HG02970 (cell line): ENCODE measurements around the gene MTG2.

Experiments used
- ATAC-seq: cut with Tn5 transposase; IDR thresholded peaks from one replicate; pipeline ENCODE4 v1.9.1; 2021; ENCODE audit warnings: mild to moderate bottlenecking, moderate library complexity, moderate number of reproducible peaks; ENCODE audit not compliant: unreplicated experiment, low FRiP score

MTG2 gene, protein sequence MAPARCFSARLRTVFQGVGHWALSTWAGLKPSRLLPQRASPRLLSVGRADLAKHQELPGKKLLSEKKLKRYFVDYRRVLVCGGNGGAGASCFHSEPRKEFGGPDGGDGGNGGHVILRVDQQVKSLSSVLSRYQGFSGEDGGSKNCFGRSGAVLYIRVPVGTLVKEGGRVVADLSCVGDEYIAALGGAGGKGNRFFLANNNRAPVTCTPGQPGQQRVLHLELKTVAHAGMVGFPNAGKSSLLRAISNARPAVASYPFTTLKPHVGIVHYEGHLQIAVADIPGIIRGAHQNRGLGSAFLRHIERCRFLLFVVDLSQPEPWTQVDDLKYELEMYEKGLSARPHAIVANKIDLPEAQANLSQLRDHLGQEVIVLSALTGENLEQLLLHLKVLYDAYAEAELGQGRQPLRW

DNA sequence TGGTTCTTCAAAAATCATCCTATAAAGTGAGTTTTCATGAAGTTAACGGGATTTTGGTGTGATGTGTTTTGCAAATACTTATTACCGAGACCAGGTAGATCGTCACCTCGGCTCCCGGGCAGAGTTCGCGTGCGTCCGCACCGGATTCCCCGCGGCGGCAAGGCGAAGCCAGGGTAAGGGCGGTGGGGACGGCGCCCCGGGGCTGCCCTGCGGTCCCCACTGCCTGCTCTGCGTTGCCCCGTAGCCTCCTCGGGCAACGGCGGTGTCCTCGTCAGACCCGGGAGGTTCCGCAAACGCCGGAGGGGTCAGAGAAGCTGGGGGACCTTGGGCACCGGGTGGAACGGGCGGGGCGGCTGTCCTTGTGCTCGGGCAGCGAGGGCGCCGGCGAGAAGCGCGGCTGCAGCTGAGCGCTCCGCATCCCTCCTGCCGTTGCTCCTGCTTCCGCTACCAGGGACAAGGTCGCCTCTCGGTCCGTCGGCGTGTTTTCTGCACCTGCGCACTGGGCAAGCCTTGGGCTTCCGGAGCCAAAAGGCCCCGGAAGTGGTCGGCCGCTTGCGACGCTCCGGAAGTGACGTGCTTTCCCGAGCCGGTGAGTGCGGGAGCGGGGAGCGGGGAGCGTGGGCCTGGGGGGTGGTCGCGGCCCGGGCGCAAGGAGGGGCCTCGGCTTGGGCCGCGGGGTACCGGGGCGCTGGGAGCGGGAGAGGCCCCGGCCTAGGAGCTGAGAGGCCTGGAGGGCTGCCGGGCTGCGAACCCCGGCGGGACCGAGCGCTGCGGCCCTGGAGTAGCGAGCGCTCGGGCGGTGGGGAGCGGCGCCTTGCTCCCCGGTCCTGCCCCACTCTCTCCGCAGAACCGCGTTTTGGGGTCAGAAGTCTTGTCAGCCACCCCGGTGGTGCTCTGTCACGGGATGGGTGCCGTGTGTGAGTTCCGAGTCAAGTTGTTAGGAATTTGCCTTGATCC is at the start of gene MTG2:
Gene MTG2 (plus strand): TSS at position 560 of the 957 bp plus-strand sequence. CDS start 10,393 bp downstream, outside the sequence.
- ATAC-seq = peak; percentile 90

DNA sequence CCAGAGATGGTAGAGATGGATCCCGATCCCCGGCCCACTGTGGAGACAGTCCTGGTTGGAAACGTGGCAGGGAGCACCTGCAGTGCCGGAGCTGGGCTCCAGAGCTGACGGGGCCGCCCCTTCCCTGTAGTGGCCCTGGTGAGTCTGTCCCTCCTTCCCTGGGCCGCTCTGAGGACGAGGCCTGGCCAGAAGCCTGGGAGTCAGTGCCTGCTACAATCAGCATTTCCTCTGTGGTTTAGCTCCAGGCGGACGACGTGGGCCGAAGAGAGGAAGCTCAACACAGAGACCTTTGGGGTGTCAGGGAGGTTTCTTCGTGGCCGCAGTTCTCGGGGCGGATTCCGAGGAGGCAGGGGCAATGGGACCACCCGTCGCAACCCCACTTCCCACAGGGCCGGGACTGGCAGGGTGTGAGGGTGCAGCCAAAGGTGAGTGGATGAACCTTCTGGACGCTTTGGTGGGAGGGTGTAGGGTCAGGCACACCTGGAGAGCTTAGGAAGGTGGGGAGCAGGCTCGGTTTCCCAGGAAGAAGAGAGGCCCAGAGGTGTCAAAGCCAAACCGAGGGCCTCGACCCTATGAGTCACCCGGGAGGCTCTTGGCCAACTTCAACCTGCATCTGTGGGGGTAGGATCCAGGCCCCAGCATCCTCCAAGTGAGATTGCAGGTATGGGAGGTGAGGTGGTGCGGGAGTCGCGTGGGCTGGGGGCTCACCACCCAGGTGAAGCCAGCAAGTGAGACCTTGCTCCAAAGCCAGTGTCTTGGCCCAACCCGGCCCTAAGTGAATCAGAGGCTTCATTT is 49.6 kb upstream of the MTG2 start:
- no peak for ATAC-seq

DNA sequence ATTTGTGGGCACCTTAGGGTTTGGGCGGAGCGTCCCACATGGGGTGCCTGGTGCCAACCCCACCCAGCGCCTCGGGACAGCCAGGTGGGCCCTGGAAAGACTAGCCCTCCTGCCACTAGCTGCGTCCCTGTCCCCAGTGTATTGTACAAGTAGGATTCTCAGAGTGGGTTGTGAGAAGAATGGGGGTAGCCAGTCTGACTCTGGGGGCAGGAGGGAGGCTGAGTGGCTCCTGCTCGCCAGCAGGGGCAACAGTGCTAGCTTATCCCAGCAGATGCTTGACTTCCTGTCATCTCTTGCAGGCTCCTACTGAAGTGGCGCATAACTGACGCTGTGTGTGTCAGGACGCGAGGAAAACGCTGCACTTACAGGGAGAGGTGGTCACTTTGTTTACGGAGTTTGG is 49.0 kb upstream of the MTG2 start:
- ATAC-seq = no peak

DNA sequence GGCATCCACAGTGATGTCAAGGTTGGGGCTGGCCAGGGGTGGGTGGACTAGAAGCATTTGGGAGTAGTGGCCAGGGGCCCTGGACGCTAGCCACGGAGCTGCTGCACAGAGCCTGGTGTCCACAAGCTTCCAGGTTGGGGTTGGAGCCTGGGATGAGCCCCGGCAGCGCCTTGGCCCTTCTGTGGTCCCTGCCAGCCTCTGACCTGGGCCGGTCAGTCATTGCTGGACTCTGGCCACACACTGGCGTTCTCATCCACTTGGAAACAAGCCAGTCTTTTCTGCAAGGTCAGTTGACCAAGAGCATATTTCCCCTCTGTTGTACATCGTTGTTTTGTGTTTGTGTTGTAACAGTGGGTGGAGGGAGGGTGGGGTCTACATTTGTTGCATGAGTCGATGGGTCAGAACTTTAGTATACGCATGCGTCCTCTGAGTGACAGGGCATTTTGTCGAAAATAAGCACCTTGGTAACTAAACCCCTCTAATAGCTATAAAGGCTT is 48.0 kb upstream of the MTG2 start:
- ATAC-seq = no peak

DNA sequence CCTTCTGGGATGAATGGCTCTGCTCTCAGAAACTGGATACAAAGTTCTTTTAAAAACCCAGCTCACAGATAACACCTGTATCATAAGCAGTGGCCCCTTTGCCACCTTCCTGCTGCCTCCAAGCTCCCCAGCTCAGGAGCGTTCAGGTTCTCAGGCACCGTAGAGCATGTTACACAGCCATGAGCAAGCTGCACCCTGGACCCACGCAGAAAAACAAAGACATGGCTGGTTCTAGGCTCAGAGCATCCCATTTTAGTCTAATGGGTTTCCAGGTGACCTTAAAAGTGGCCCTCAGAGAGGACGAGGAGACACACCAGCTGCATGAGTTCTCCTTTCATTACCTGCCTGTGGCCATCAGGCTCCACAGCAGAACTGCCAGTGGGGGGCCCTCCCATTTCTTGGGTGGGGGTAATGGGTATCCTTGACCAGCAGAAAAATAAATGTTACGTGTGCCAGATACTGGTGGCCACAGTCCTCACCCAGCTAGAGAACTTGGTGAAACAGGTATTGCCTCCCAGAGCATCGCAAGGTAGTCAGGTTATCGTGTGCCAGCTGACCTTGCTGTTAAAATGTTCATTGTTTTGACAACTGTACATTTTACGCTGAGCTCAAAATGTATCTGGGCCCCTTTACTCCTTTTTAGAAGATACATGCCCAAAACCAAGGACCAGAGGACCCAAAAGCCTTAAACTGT is 47.1 kb upstream of the MTG2 start:
- no peak for ATAC-seq

DNA sequence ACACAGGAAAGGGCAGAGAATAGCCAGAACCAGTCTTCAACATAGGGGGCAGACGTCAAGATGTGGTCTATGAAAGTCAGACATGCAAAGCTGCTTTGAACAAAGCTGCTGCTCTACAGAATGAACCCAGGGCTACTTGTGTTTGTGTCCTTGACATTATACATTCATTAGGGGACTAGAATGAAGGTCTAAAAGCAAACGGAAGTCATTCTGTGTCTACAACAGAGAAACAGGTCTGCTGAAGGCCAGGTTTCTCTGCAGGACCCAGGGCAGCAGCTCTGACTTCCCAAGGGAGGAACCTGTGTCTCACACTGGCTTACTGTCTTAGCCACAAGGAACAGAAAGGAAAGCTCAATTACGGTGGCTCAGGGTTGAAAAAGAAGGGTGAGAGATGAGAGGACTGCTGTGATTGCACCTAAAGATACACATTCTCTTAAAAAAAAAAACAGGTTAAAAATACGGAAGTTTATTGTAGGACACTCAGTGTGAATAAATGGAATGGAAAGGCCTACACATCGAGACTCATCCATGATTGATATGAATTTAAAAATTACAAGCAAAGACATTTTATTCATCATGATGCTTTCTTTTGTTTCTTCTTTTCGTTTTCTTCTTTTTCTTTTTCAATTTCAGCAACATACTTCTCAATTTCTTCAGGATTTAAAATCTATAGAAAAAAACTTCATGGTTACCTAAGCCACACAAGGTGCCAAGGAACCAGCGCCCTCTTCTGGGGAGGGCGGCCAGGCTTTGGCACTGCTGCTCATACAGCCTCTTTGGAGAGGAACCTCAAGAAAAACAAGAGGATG is 46.3 kb upstream of the MTG2 start:
- no peak for ATAC-seq

DNA sequence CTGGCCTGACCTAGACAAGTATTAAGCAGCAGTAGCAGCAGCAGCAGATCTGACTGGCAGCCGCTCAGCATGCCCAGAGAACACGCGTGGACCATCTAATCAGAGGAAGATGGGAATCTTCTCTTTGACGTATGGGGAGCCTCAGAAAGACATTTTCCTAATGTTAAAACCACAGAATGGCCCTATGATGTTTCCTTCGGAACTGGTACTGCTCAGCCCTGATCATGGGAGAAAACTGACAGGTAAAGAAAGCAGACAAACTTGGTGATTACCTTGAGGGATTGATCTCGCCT is 45.8 kb upstream of the MTG2 start:
- no peak for ATAC-seq

DNA sequence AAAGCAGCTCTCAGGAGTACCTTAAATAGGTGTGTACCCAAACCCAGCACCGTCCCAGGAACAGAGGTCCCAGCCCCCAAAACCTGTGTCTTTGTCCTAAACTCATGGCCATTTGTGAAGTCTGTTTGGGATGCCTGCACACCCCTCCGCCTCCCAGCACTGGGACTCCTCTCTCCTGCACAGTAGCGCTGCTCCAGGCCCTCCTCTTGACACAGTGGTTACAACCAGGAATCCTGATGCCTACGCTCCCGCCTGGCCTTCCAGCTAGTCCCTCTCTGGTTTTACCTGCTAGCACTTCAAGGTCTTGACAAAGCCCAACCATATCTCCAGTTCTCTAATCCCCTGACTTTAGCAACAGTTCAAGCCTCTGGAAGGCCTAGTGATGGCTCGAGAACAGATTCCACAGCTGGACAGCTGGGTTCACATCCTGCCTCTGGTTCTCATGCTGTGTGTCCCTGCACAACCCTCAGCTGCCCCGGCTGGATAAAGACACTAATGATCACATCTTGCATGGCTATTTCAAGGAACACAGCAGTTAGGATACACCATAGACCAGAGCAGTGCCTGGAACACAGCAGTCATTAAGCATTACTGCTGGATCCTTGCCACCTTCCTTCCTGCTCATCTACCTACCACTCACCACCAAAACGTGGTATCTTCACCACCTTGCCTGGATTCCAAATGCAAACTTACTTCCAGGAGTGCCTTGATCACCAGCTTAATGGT is 45.2 kb upstream of the MTG2 start:
- no peak for ATAC-seq

DNA sequence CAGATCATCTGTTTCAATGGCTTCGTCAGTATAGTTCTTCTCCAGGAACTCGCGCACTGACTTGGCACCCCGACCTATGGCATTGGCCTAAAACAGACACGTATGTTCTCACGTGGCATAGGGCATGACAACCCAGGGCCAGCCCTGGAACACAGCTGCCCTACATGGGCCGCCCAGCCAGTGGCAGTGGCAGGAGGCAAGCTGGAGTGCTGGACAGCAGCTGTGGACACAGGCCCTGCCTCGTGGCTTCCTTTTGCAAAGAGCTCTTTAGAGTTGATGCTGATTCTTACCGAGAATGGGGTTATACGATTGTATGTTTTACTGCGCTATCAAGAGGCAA is 44.7 kb upstream of the MTG2 start:
- no peak for ATAC-seq

DNA sequence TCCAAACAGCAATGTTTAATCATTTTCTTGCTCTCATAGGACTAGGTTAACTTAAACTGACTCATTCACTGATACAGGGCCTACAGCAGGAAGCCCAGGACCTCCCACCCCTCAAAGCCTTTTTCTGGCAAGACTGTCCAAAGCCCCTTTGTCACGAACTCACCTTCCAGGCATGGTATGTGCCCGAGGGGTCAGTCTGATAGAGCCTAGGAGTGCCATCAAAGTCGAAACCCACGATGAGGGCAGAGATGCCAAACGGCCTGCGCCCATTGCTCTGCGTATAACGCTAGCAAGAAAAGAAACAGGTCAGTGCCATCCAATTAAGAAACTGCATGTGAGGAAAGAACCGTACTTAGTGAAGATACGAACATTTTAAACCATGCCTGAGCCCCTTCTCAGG is 43.9 kb upstream of the MTG2 start:
- no peak for ATAC-seq

DNA sequence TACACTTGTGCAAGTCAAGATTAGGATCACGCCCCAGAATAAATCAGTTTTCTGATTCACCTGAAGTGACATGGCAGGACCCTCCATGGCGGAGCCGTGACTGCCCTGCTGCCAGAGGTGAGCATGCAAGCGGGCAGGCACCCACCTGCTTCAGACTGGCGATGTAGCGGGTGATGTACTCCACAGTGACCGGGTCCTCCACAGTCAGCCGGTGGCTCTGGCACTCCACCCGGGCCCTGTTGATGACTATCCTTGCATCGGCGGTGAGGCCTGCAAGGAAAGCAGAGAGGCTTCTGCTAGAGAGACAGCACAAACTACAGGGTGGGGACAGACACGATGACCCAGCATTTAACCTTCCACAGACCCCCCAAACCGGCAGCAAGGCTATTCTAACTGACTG is 43.2 kb upstream of the MTG2 start:
- ATAC-seq = no peak

DNA sequence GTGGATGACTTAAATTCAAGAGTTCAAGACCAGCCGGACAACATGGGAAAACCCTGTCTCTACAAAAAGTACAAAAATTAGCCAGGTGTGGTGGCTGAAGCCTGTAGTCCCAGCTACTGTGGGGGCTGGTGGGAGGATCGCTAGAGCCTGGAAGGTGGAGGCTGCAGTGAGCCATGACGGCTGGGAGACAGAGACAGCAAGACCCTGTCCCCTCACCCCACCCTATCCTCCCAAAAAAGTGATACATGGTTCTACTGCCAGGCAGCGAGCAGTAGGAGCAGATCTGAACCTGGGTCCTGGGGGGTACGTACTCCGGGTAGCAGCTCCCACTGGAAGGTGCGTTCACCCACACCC is 41.8 kb upstream of the MTG2 start:
- ATAC-seq = no peak

DNA sequence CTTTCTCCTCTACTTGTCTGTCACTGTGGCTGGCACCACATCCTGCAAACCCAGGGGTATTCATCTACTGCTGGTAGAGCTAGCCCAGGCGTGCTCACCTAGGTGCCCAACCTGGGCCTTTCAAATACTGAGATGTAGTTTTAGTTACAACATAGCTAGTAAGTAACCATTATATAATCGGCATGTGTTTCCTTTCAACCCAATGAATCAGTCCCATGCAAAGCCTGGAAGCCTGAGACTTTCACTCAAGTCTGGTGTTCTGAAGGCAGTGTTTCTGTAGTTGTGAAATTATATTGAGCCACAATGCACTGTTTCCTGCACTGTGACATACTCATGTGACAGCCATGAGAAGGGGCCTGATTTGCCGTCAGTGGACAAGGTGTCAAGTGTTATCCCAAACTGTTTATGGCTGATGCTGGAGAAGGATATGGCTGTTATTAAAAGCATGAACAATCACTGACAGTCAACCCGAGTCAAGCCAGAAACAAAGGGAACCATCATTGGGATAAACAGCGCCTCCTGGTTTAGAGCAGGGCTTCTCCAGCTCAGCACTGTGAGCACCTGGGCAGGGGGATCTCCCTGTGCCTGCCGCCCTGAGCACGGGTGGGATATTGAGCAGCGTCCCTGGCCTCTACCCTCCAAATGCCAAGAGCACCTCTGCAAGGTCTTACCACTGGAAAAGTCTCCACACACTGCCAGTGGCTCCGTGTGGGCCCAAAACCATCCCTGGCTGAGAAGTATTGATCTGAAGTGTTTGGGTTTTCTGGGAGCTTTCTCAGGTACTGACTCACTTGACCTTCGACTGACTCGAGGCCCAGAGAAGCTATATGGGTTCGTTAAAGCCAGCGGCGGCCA is 41.2 kb upstream of the MTG2 start:
- no peak for ATAC-seq

DNA sequence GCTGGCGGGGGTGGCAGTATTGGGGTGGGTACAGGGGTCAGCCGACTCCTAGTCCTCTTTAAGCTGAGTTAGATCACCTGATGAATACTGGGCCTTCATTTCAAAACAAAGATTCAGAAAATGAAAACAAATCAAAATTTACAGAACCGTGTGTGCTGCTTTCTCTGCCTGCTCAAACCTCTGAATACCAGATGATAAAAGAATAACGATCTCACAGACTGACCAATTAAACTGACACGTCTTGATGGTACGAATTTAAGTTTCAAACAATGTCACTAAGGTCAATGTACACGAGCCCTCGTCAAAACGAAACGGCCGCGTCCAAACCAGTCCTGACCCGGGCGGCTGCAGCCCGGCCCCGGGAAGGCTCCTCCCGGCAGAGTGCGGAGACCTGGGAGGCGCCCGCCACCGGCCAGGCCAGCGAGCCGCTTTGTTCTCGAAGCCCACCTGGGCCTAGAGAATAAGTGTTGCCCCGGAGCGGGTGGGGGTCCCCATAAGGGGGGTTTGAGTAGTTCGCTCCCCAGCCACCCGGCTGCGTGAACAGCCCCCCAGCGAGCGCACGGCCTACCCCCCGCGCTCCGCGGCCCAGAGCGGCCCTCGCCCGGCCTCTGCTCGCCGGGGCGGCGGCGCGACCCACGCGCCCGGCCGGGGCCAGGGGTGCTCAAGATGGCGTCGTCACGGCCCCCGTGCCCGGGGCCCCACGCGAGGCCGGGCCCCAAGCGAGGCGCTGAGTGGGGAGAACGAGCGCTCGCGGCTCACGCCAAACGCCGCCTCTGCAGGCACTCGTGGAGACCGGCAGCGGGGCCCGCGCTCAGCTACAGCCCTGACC is 40.4 kb upstream of the MTG2 start:
- peak; percentile 19 for ATAC-seq

DNA sequence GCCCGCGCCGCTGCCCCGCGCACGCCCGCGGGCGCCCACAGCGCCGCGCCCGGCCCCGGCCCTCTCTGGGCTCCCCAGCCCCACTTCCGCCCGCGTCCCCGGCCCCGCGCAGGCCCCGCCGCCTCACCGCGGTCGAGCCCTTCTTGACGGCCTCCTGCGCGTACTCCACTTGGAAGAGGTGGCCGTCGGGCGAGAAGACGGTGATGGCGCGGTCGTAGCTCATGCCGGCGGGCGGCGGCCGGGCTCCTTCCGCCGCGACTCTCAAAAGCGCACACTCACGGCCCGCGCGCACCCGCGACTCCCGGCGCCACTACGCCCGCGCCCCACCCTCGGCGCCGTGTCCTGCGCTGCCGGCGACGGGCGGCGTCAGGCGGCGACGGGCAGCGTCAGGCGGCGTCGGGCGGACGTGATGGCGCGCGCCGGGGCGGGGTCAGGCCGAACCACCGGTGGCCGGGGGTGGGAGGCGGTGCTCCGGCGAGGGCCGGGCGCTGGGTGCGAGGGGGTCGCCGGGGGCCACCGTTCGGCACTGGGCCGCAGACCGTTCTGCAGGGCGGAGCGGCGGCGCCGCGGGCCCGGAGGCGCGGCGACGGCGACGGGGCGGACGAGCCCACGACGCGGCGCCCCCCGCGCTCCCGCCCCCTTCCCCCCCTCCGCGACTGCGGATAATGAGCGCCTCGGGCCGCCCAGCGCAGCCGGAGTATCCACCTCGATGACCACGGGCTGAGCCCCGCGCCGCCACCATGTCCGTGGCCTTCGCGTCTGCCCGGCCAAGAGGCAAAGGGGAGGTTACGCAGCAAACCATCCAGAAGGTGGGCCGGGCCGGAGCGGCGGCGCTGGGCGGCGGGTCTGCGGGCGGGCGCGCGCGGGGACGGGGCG is 39.5 kb upstream of the MTG2 start, which contains the start of the genes PSMA7 and SS18L1:
Gene PSMA7 (minus strand): TSS at position 314 of the 876 bp plus-strand sequence. CDS start 91 bp downstream, at position 223.
Gene SS18L1 (plus strand): TSS at position 689 of the 876 bp plus-strand sequence. CDS start 52 bp downstream, at position 741.
- peak; percentile 73 for ATAC-seq
